ENCODE data around the gene TEX2. TPM values are rescaled to one million over a fixed set of nuclear protein-coding genes. Genes with fewer than 3 reads are reported as not detected.

The TEX2 gene
- total RNA-seq, 1 donor from 2014 or later: 8.1 TPM

- peaks cover 4% of the 10 kb centered on the region for H3K36me3 Mint-ChIP-seq (ENCODE audit: low read depth)
- H3K4me1 Mint-ChIP-seq: no peaks in the 10 kb centered on the region
- no peak overlapping the region for H3K27ac Mint-ChIP-seq
- no peak overlapping the region for H3K4me3 Mint-ChIP-seq
- ChIA-PET POLR2A (no interaction called here), CTCF (no interaction called here)
- no peaks in the 10 kb centered on the region for H3K27me3 Mint-ChIP-seq
- intact Hi-C loops (cut with micrococcal nuclease): no loop called here
- no peaks in the 10 kb centered on the region for H3K9me3 Mint-ChIP-seq
- no peak for ATAC-seq (ENCODE audit: low read depth)
- DNase-seq: no peak
- TF ChIP-seq CTCF (IDR thresholded peaks at IDR 0.05): no peak
Observed at GRCh38 chr17:64158406-64158805, 104.7 kb downstream of the TEX2 start.

DNA sequence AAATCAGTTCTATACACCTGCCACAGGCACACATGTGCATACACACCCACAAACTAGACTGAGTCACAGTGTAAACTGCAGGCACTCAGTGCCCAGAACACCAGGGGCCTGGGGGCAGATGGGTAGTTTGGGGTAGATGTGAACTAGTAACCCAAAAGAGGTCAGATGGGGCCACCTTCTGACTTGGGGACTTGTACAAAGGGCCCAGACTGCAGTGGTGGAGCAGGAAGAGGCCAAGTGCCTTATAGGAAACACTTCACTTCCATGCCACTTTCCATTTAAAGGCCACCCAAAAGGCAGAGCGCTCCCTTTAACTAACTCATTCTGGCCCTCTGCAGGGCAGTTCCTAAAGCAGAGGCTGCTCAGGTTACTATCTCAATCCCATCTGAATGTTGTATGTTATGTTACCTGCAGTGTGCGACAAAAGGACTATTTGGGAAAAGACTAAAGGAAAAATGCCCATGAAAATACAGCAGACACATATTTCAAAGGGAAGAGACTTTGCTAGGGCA lies 105.3 kb downstream of the TEX2 start:
- H3K4me3 Mint-ChIP-seq: no peak overlapping the region
- DNase-seq (no peak), ATAC-seq (ENCODE audit: low read depth) (no peak)
- no peaks in the 10 kb centered on the region for H3K4me1 Mint-ChIP-seq
- peaks cover 11% of the 10 kb centered on the region for H3K36me3 Mint-ChIP-seq (ENCODE audit: low read depth)
- POLR2A ChIA-PET: no interaction called here
- no peak overlapping the region for H3K27ac Mint-ChIP-seq
- no peaks in the 10 kb centered on the region for H3K9me3 Mint-ChIP-seq
- CTCF ChIA-PET: no interaction called here
- H3K27me3 Mint-ChIP-seq: no peaks in the 10 kb centered on the region
- intact Hi-C loops (cut with micrococcal nuclease): no loop called here
- no peak for TF ChIP-seq CTCF (IDR thresholded peaks at IDR 0.05)

DNA sequence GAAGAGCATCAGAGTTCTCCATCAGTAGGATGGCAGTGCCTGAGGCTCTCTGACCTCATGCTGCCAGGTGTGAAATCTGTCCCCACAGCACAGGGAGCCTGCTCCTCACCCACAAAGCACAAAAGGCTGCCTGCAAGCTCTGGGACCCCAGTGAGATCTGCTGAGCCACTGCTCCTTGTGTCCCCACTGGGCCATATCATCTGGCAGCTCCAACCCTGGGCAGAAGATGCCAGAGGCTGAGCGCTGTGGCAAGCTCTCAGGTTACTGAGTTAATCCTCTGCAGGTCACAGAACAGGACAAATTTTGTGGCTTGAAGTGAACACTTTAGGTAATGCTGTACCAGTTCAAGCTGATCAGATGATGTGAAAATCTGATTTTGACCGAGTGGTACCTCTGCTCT lies 106.4 kb downstream of the TEX2 start:
- no peak for TF ChIP-seq CTCF (IDR thresholded peaks at IDR 0.05)
- no peaks in the 10 kb centered on the region for H3K27me3 Mint-ChIP-seq
- H3K9me3 Mint-ChIP-seq: no peaks in the 10 kb centered on the region
- intact Hi-C loops (cut with micrococcal nuclease): no loop called here
- POLR2A ChIA-PET: no interaction called here
- no peaks in the 10 kb centered on the region for H3K4me1 Mint-ChIP-seq
- H3K27ac Mint-ChIP-seq: no peak overlapping the region
- ATAC-seq (ENCODE audit: low read depth) (no peak), DNase-seq (no peak)
- H3K36me3 Mint-ChIP-seq (ENCODE audit: low read depth): peaks cover 18% of the 10 kb centered on the region
- CTCF ChIA-PET: no interaction called here
- no peak overlapping the region for H3K4me3 Mint-ChIP-seq

DNA sequence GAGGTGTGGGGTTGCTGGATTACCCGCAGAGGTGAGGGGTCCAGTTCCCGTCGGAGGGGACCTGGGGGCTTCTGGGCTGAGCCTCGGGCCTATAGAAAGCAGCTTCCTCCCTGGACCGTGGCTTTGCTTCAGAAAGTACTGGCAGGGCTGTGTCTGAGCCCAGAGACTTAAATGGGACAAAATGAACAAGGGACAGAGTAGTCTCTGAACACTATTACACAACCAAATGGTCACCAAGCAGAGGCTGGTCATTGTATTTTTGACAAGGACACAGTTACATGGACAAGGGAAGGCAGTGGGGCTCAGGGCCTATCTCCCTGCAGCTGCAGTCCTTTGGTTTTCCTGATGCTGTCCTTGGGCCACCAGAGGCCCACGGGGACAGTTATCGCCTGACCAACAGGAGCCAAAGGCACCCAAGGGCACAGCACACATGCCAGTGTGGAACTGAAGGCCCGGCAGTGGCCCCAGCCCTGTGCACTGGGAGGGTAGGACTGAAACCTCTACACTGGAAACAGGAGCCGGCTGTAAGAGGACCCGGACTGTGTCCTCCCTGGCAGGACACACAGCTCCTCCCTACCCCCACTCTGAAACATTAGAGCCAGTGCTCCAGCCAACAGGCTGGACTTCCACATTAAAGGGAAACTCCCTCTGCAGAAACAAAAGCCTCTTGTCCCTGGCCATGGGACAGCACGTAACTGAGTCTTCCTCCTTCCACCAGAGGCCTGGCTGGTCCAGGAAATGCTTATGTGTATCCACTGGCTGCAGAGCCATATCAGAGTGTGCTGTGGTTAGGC lies 107.1 kb downstream of the TEX2 start:
- ATAC-seq (ENCODE audit: low read depth): no peak
- intact Hi-C loops (cut with micrococcal nuclease): no loop called here
- no peaks in the 10 kb centered on the region for H3K9me3 Mint-ChIP-seq
- no peak overlapping the region for H3K4me3 Mint-ChIP-seq
- DNase-seq: no peak
- ChIA-PET CTCF (no interaction called here), POLR2A (no interaction called here)
- H3K27ac Mint-ChIP-seq: no peak overlapping the region
- no peaks in the 10 kb centered on the region for H3K4me1 Mint-ChIP-seq
- TF ChIP-seq CTCF (IDR thresholded peaks at IDR 0.05): no peak
- no peaks in the 10 kb centered on the region for H3K27me3 Mint-ChIP-seq
- H3K36me3 Mint-ChIP-seq (ENCODE audit: low read depth): peaks cover 18% of the 10 kb centered on the region

GRCh38 chr17:64155129-64155528 lies 107.9 kb downstream of the TEX2 start:
- no peak for DNase-seq
- no peak for TF ChIP-seq CTCF (IDR thresholded peaks at IDR 0.05)
- no peak for ATAC-seq (ENCODE audit: low read depth)
- POLR2A ChIA-PET: no interaction called here
- intact Hi-C loops (cut with micrococcal nuclease): no loop called here
- H3K36me3 Mint-ChIP-seq (ENCODE audit: low read depth): peaks cover 18% of the 10 kb centered on the region
- CTCF ChIA-PET: no interaction called here
- no peaks in the 10 kb centered on the region for H3K4me1 Mint-ChIP-seq
- H3K27me3 Mint-ChIP-seq: no peaks in the 10 kb centered on the region
- H3K9me3 Mint-ChIP-seq: no peaks in the 10 kb centered on the region
- no peak overlapping the region for H3K4me3 Mint-ChIP-seq
- H3K27ac Mint-ChIP-seq: no peak overlapping the region

All from activated B cell treated with CpG ODN at 0.5 μM for 24 hours (primary cell).